ENCODE measurements around the gene PSIP1. TPM values are rescaled to one million over a fixed set of nuclear protein-coding genes. Genes with fewer than 3 reads are reported as not detected.

Gene PSIP1
- total RNA-seq, 1 donor from 2014 or later = 82.3 TPM

GRCh38 chr9:15423231-15423985, 87.4 kb downstream of the PSIP1 start:
- Mint-ChIP-seq H3K36me3 (ENCODE audit: insufficient read depth) (peaks cover 21% of the 10 kb centered on the region), H3K4me1 (ENCODE audit: low read depth) (peaks cover 25% of the 10 kb centered on the region), H3K9me3 (ENCODE audit: low read depth) (no peaks in the 10 kb centered on the region), H3K27me3 (no peaks in the 10 kb centered on the region), H3K4me3 (ENCODE audit: low read depth) (peak overlapping the region; percentile 95), H3K27ac (peak overlapping the region; percentile 99)
- no peak for DNase-seq (ENCODE audit: low spot score, unreplicated experiment)
- TF ChIP-seq CTCF (IDR thresholded peaks at IDR 0.05; ENCODE audit: unreplicated experiment) = peak; percentile 23

- Mint-ChIP-seq H3K9me3 (ENCODE audit: low read depth) (no peaks in the 10 kb centered on the region), H3K4me1 (ENCODE audit: low read depth) (peaks cover 25% of the 10 kb centered on the region), H3K27me3 (no peaks in the 10 kb centered on the region), H3K4me3 (ENCODE audit: low read depth) (peak within 1 kb of the TSS; percentile 95), H3K27ac (peak within 1 kb of the TSS; percentile 99), H3K36me3 (ENCODE audit: insufficient read depth) (peaks cover 18% of the 10 kb centered on the region)
- peak; percentile 87 for DNase-seq (ENCODE audit: low spot score, unreplicated experiment)
- peak; percentile 6 for TF ChIP-seq CTCF (IDR thresholded peaks at IDR 0.05; ENCODE audit: unreplicated experiment)
Measured at GRCh38 chr9:15422372-15423230, 88.2 kb downstream of the PSIP1 start, which contains the start of gene SNAPC3. TSS of gene SNAPC3 (plus strand) at chr9:15422876. CDS start at chr9:15422880, 4 bp downstream.

DNA sequence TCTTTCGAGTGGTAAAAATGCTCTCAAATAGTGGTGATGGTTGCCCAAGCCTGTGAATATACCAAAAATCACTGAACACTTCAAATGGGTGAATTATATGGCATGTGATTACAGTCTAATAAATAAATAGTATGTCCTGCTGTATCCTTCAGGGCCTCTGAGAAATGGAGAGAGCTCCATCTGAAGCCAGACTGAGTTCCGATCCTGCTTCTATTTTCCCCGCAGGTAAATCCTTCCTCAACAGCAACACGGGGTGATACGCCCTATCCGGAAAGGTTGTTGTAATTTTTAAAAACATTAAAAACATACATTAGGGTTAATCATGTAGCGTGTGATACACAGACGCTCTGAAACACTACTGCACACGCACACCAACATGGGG, 88.8 kb downstream of the PSIP1 start:
- no peak for TF ChIP-seq CTCF (IDR thresholded peaks at IDR 0.05; ENCODE audit: unreplicated experiment)
- H3K27me3 Mint-ChIP-seq = no peaks in the 10 kb centered on the region
- peak overlapping the region; percentile 95 for H3K4me3 Mint-ChIP-seq (ENCODE audit: low read depth)

GRCh38 chr9:15421532-15421931, 89.2 kb downstream of the PSIP1 start:
- Mint-ChIP-seq H3K27me3 (no peaks in the 10 kb centered on the region), H3K27ac (peak overlapping the region; percentile 99), H3K9me3 (ENCODE audit: low read depth) (no peaks in the 10 kb centered on the region), H3K36me3 (ENCODE audit: insufficient read depth) (peaks cover 14% of the 10 kb centered on the region), H3K4me3 (ENCODE audit: low read depth) (peak overlapping the region; percentile 95), H3K4me1 (ENCODE audit: low read depth) (peaks cover 25% of the 10 kb centered on the region)
- no peak for TF ChIP-seq CTCF (IDR thresholded peaks at IDR 0.05; ENCODE audit: unreplicated experiment)
- DNase-seq (ENCODE audit: low spot score, unreplicated experiment) = no peak

More for the DNA sequence above, 88.8 kb downstream of the PSIP1 start:
- Mint-ChIP-seq H3K27ac (peak overlapping the region; percentile 99), H3K36me3 (ENCODE audit: insufficient read depth) (peaks cover 16% of the 10 kb centered on the region), H3K4me1 (ENCODE audit: low read depth) (peaks cover 25% of the 10 kb centered on the region), H3K9me3 (ENCODE audit: low read depth) (no peaks in the 10 kb centered on the region)
- DNase-seq (ENCODE audit: low spot score, unreplicated experiment) = no peak

GRCh38 chr9:15420796-15421195, 90.0 kb downstream of the PSIP1 start:
- TF ChIP-seq CTCF (IDR thresholded peaks at IDR 0.05; ENCODE audit: unreplicated experiment) = no peak
- H3K9me3 Mint-ChIP-seq (ENCODE audit: low read depth) = no peaks in the 10 kb centered on the region
- no peak overlapping the region for H3K4me3 Mint-ChIP-seq (ENCODE audit: low read depth)
- peaks cover 21% of the 10 kb centered on the region for H3K4me1 Mint-ChIP-seq (ENCODE audit: low read depth)
- no peaks in the 10 kb centered on the region for H3K27me3 Mint-ChIP-seq
- peaks cover 10% of the 10 kb centered on the region for H3K36me3 Mint-ChIP-seq (ENCODE audit: insufficient read depth)
- H3K27ac Mint-ChIP-seq = no peak overlapping the region
- no peak for DNase-seq (ENCODE audit: low spot score, unreplicated experiment)

All from progenitor cell of endocrine pancreas (in vitro differentiated cells).